SK-N-MC (cell line): Measurements from ENCODE around the gene MRPL42.
A peak's percentile ranks its signal among the peaks of the same experiment; 100 is the strongest.
"Not testable (repeated sequence)": the region's sequence is repeated elsewhere in the genome, so short reads cannot be mapped to it uniquely, and the experiment has no call there.

ENCODE experiments used
- DNase-seq: peaks from one replicate; pipeline ENCODE4 v3.0.0-alpha.2; 2011; ENCODE audit warnings: low read depth, low spot score
- H3K27ac ChIP-seq: fragments of 200-600 bp; sonication (generic); 2 replicates; pipeline ENCODE4 v1.5.1; 2016; ENCODE audit warnings: mixed run types
- H3K36me3 ChIP-seq: fragments of 200-600 bp; sonication (generic); 2 replicates; pipeline ENCODE4 v1.6.1; 2017; ENCODE audit warnings: antibody characterized with exemption, low read length, mixed read lengths; ENCODE audit not compliant: insufficient read depth
- H3K4me3 ChIP-seq: fragments of 200-600 bp; sonication (generic); 2 replicates; pipeline ENCODE4 v1.5.1; 2016
- H3K9ac ChIP-seq: fragments of 200-600 bp; sonication (generic); 2 replicates; pipeline ENCODE4 v1.8.0; 2017; ENCODE audit warnings: mixed run types, mixed read lengths; ENCODE audit not compliant: insufficient read length
- H3K9me3 ChIP-seq: fragments of 200-600 bp; sonication (generic); 2 replicates; pipeline ENCODE4 v1.6.1; 2017; ENCODE audit warnings: low read depth, mild to moderate bottlenecking, antibody characterized with exemption, low read length, moderate library complexity, mixed read lengths
- EZH2 ChIP-seq: fragments of 200-600 bp; sonication (generic); IDR thresholded peaks from one replicate; pipeline ENCODE4 v1.6.1; 2017; ENCODE audit warnings: antibody characterized with exemption
- FOXP2 ChIP-seq: optimal IDR thresholded peaks from 2 replicates; pipeline ENCODE3; 2011; ENCODE audit warnings: mild to moderate bottlenecking, moderate library complexity; ENCODE audit not compliant: insufficient read depth; ENCODE audit errors: extremely low read length, control extremely low read depth
- POLR2AphosphoS5 ChIP-seq: IDR thresholded peaks from 2 replicates; pipeline ENCODE4 v1.6.1; 2012; ENCODE audit warnings: mild to moderate bottlenecking, low read depth, low read length, borderline replicate concordance

MRPL42 gene

GRCh38 chr12:93540466-93540865 lies 73.2 kb downstream of the MRPL42 start:
- Histone ChIP-seq H3K9ac (no peak overlapping the region), H3K36me3 (no peaks in the 10 kb centered on the region), H3K9me3 (no peaks in the 10 kb centered on the region), H3K4me3 (no peak overlapping the region), H3K27ac (no peak overlapping the region)
- no peak for DNase-seq
- TF ChIP-seq POLR2AphosphoS5 (no peak), EZH2 (no peak), FOXP2 (no peak)

GRCh38 chr12:93541578-93542225 lies 74.4 kb downstream of the MRPL42 start:
- Histone ChIP-seq H3K36me3 (no peaks in the 10 kb centered on the region), H3K4me3 (no peak overlapping the region), H3K27ac (no peak overlapping the region), H3K9ac (no peak overlapping the region), H3K9me3 (no peaks in the 10 kb centered on the region)
- DNase-seq, result no peak
- TF ChIP-seq FOXP2 (no peak), EZH2 (no peak), POLR2AphosphoS5 (no peak)

GRCh38 chr12:93547778-93548177 lies 80.5 kb downstream of the MRPL42 start:
- H3K27ac ChIP-seq, result peak overlapping the region; percentile 89
- DNase-seq, result peak; percentile 85
- H3K4me3 ChIP-seq, result peak overlapping the region; percentile 64
- no peaks in the 10 kb centered on the region for H3K9me3 ChIP-seq
- TF ChIP-seq FOXP2 (no peak), EZH2 (no peak), POLR2AphosphoS5 (peak; percentile 52; the same call in 1 of the 2 replicates)
- no peaks in the 10 kb centered on the region for H3K36me3 ChIP-seq
- H3K9ac ChIP-seq, result peak overlapping the region; percentile 29

GRCh38 chr12:93549174-93549573 lies 81.9 kb downstream of the MRPL42 start:
- Histone ChIP-seq H3K9me3 (no peaks in the 10 kb centered on the region), H3K27ac (peak overlapping the region; percentile 89; the same call in 1 of the 2 replicates), H3K4me3 (no peak overlapping the region), H3K36me3 (no peaks in the 10 kb centered on the region), H3K9ac (no peak overlapping the region)
- DNase-seq, result no peak
- TF ChIP-seq EZH2, result no peak
- TF ChIP-seq POLR2AphosphoS5, result no peak
- no peak for TF ChIP-seq FOXP2

GRCh38 chr12:93550748-93551611 lies 83.7 kb downstream of the MRPL42 start:
- TF ChIP-seq EZH2 (no peak), FOXP2 (no peak), POLR2AphosphoS5 (no peak)
- no peaks in the 10 kb centered on the region for H3K36me3 ChIP-seq
- DNase-seq, result no peak
- H3K27ac ChIP-seq, result no peak overlapping the region
- peak overlapping the region; percentile 1; the same call in 1 of the 2 replicates for H3K4me3 ChIP-seq
- H3K9me3 ChIP-seq, result no peaks in the 10 kb centered on the region
- no peak overlapping the region for H3K9ac ChIP-seq

- H3K27ac ChIP-seq, result no peak overlapping the region
- no peak for DNase-seq
- H3K9me3 ChIP-seq, result no peaks in the 10 kb centered on the region
- no peaks in the 10 kb centered on the region for H3K36me3 ChIP-seq
- no peak overlapping the region for H3K9ac ChIP-seq
- H3K4me3 ChIP-seq, result no peak overlapping the region
- TF ChIP-seq FOXP2 (no peak), EZH2 (no peak), POLR2AphosphoS5 (no peak)
Observed at GRCh38 chr12:93552427-93552826, 85.1 kb downstream of the MRPL42 start.

- H3K4me3 ChIP-seq, H3K27ac ChIP-seq, H3K36me3 ChIP-seq, H3K9me3 ChIP-seq, DNase-seq, H3K9ac ChIP-seq: not testable (repeated sequence)
Observed at GRCh38 chr12:93557879-93558278, 90.6 kb downstream of the MRPL42 start.

- not testable (repeated sequence) for H3K9me3 ChIP-seq, H3K36me3 ChIP-seq, H3K4me3 ChIP-seq, H3K27ac ChIP-seq, H3K9ac ChIP-seq, DNase-seq
Observed at GRCh38 chr12:93558685-93559084, 91.4 kb downstream of the MRPL42 start.
